ENCODE measurements around the gene HOXD4. TPM values are rescaled to one million over a fixed set of nuclear protein-coding genes. Genes with fewer than 3 reads are reported as not detected.

The HOXD4 gene
- total RNA-seq, 4 donors from 2014 or later, result 2.2 to 25.5 (median 15.3) TPM

GRCh38 chr2:176137252-176137580, 14.1 kb upstream of the HOXD4 start:
- H3K4me1 ChIP-seq, result peaks cover 21 to 51% (median 31%) of the 10 kb centered on the region in 4 donors
- WGBS, 2 donors (ENCODE audit: low coverage in 1 of 2), result 9% methylated on average over 2 of the region's 2 CpGs; no CpG with 5 or more reads in 1 of the 2 donors
- no peaks in the 10 kb centered on the region for H3K36me3 ChIP-seq
- DNase-seq, result no peak
- peaks cover 42% of the 10 kb centered on the region for H3K27me3 ChIP-seq
- H3K4me3 ChIP-seq, result peak overlapping the region; percentile 59 to 80 (median 73)
- in situ Hi-C loops (cut with MboI; ENCODE audit: low pct_ligation_motif_present in 1 of 4, low pct_unique_long_range_greater_than_20kb in 1 of 4, low sequenced_read_pairs in 3 of 4), result loop anchor here in 2 of 4 donors (5.0 to 25.0 kb wide), 4 partner anchors 320 to 675 kb away; no protein-coding TSS in a partner anchor
- peak overlapping the region; percentile 91 to 96 (median 94) for H3K27ac ChIP-seq
- no peaks in the 10 kb centered on the region for H3K9me3 ChIP-seq
- TF ChIP-seq EP300 (IDR thresholded peaks at IDR 0.05; ENCODE audit: low read depth) (no peak), POLR2AphosphoS5 (IDR thresholded peaks at IDR 0.05) (no peak), CTCF (IDR thresholded peaks at IDR 0.05) (no peak), POLR2A (IDR thresholded peaks at IDR 0.05) (no peak)
- intact Hi-C loops (cut with DNase I; ENCODE audit: low total_unique reads), result loop anchor here (5.0 kb wide), 1 partner anchor 1010 kb away; no protein-coding TSS in a partner anchor

GRCh38 chr2:176137906-176138305, 13.4 kb upstream of the HOXD4 start:
- DNase-seq, result no peak
- H3K36me3 ChIP-seq, result no peaks in the 10 kb centered on the region
- H3K27ac ChIP-seq, result peak overlapping the region; percentile 91 to 96 (median 94)
- peaks cover 37% of the 10 kb centered on the region for H3K27me3 ChIP-seq
- H3K4me1 ChIP-seq, result peaks cover 17 to 50% (median 28%) of the 10 kb centered on the region in 4 donors
- intact Hi-C loops (cut with DNase I; ENCODE audit: low total_unique reads), result loop anchor here (5.0 kb wide), 1 partner anchor 1009 kb away; no protein-coding TSS in a partner anchor
- no peaks in the 10 kb centered on the region for H3K9me3 ChIP-seq
- TF ChIP-seq CTCF (IDR thresholded peaks at IDR 0.05) (no peak), POLR2AphosphoS5 (IDR thresholded peaks at IDR 0.05) (peak in 2 of 3 donors; percentile 22 to 60)
- 48 to 66% methylated on average over 5 to 8 of the region's 8 CpGs for WGBS, 2 donors (ENCODE audit: low coverage in 1 of 2)
- peak overlapping the region in 2 of 4 donors; percentile 76 to 80 for H3K4me3 ChIP-seq
- in situ Hi-C loops (cut with MboI; ENCODE audit: low pct_ligation_motif_present in 1 of 4, low pct_unique_long_range_greater_than_20kb in 1 of 4, low sequenced_read_pairs in 3 of 4), result loop anchor here in 2 of 4 donors (5.0 to 25.0 kb wide), 4 partner anchors 319 to 674 kb away; no protein-coding TSS in a partner anchor

- no peak for TF ChIP-seq EP300 (IDR thresholded peaks at IDR 0.05; ENCODE audit: low read depth)
- no peak for TF ChIP-seq CTCF (IDR thresholded peaks at IDR 0.05)
- no peak for TF ChIP-seq POLR2A (IDR thresholded peaks at IDR 0.05)
- no peak for TF ChIP-seq POLR2AphosphoS5 (IDR thresholded peaks at IDR 0.05)
- DNase-seq, result no peak
- H3K27me3 ChIP-seq, result peaks cover 33% of the 10 kb centered on the region
- intact Hi-C loops (cut with DNase I; ENCODE audit: low total_unique reads) (loop anchor here (5.0 kb wide), 1 partner anchor 1009 kb away; no protein-coding TSS in a partner anchor), in situ Hi-C loops (cut with MboI; ENCODE audit: low pct_ligation_motif_present in 1 of 4, low pct_unique_long_range_greater_than_20kb in 1 of 4, low sequenced_read_pairs in 3 of 4) (loop anchor here in 2 of 4 donors (5.0 to 25.0 kb wide), 4 partner anchors 319 to 674 kb away; no protein-coding TSS in a partner anchor)
- H3K27ac ChIP-seq, result peak overlapping the region; percentile 91 to 96 (median 94)
- H3K4me3 ChIP-seq, result peak overlapping the region in 1 of 4 donors; percentile 47
- H3K4me1 ChIP-seq, result peaks cover 16 to 50% (median 27%) of the 10 kb centered on the region in 4 donors
- WGBS, 2 donors (ENCODE audit: low coverage in 1 of 2), result 46 to 47% methylated on average over 6 to 14 of the region's 14 CpGs
- H3K36me3 ChIP-seq, result no peaks in the 10 kb centered on the region
- H3K9me3 ChIP-seq, result no peaks in the 10 kb centered on the region
These were observed 12.8 kb upstream of the HOXD4 start for GRCh38 chr2:176138526-176138922.

- TF ChIP-seq EP300 (IDR thresholded peaks at IDR 0.05; ENCODE audit: low read depth), result no peak
- no peak for TF ChIP-seq POLR2A (IDR thresholded peaks at IDR 0.05)
- TF ChIP-seq CTCF (IDR thresholded peaks at IDR 0.05), result no peak
- TF ChIP-seq POLR2AphosphoS5 (IDR thresholded peaks at IDR 0.05), result no peak
- Histone ChIP-seq H3K36me3 (no peaks in the 10 kb centered on the region), H3K27me3 (peaks cover 33% of the 10 kb centered on the region), H3K27ac (peak overlapping the region; percentile 91 to 96 (median 94)), H3K4me1 (peaks cover 16 to 50% (median 26%) of the 10 kb centered on the region in 4 donors), H3K9me3 (no peaks in the 10 kb centered on the region), H3K4me3 (peak overlapping the region in 2 of 4 donors; percentile 47 to 73)
- WGBS, 2 donors (ENCODE audit: low coverage in 1 of 2), result 37 to 45% methylated on average over 23 to 28 of the region's 28 CpGs
- intact Hi-C loops (cut with DNase I; ENCODE audit: low total_unique reads), result loop anchor here (5.0 kb wide), 1 partner anchor 1008 kb away; no protein-coding TSS in a partner anchor
- in situ Hi-C loops (cut with MboI; ENCODE audit: low pct_ligation_motif_present in 1 of 4, low pct_unique_long_range_greater_than_20kb in 1 of 4, low sequenced_read_pairs in 3 of 4), result loop anchor here in 2 of 4 donors (5.0 to 25.0 kb wide), 4 partner anchors 318 to 673 kb away; no protein-coding TSS in a partner anchor
- DNase-seq, result no peak
These were observed 12.3 kb upstream of the HOXD4 start for GRCh38 chr2:176138923-176139660.

Data from transverse colon (tissue), 4 donors.